Neural cell (in vitro differentiated cells): ENCODE measurements around the gene ASS1. TPM values are rescaled to one million over a fixed set of nuclear protein-coding genes. Genes with fewer than 3 reads are reported as not detected.

Source experiments
- H2AFZ ChIP-seq: fragments of 200-600, 300-800 bp; sonication (generic), shearing (Covaris generic); 2 replicates; pipeline ENCODE4 v1.6.0; 2014; ENCODE audit warnings: low read depth, mild to moderate bottlenecking, antibody characterized with exemption, low read length, moderate library complexity
- H3F3A ChIP-seq: fragments of 200-600 bp; shearing (Covaris generic); 2 replicates; pipeline ENCODE4 v1.6.1; 2016; ENCODE audit warnings: mild to moderate bottlenecking, moderate library complexity, mixed read lengths, antibody characterized with exemption, low read length; ENCODE audit not compliant: insufficient read depth, poor library complexity, severe bottlenecking
- H3K27ac ChIP-seq: fragments of 200-600, 300-800 bp; sonication (generic), shearing (Covaris generic); 2 replicates; pipeline ENCODE4 v1.5.1; 2014; ENCODE audit warnings: mild to moderate bottlenecking, low read length, moderate library complexity
- H3K27me3 ChIP-seq: fragments of 300-800, 200-600 bp; sonication (generic), shearing (Covaris generic); 2 replicates; pipeline ENCODE4 v1.6.0; 2014; ENCODE audit warnings: mild to moderate bottlenecking, low read depth, low read length, moderate library complexity; ENCODE audit not compliant: insufficient read depth
- H3K36me3 ChIP-seq: fragments of 300-800, 200-600 bp; sonication (generic), shearing (Covaris generic); 2 replicates; pipeline ENCODE4 v1.5.1; 2014; ENCODE audit warnings: mild to moderate bottlenecking, antibody characterized with exemption, low read length, moderate library complexity; ENCODE audit not compliant: insufficient read depth
- H3K4me2 ChIP-seq: fragments of 300-800, 200-600 bp; sonication (generic), shearing (Covaris generic); 2 replicates; pipeline ENCODE4 v1.6.0; 2014; ENCODE audit warnings: mild to moderate bottlenecking, low read length
- H3K4me3 ChIP-seq: fragments of 300-800, 200-600 bp; sonication (generic), shearing (Covaris generic); 2 replicates; pipeline ENCODE4 v1.5.1; 2014; ENCODE audit warnings: mild to moderate bottlenecking, low read length, moderate library complexity
- H3K79me2 ChIP-seq: fragments of 200-600 bp; shearing (Covaris generic); replicated peaks from 2 replicates; pipeline ENCODE4 v1.6.0; 2014; ENCODE audit warnings: mild to moderate bottlenecking, low read length, moderate library complexity; ENCODE audit not compliant: insufficient read depth
- H3K9ac ChIP-seq: fragments of 300-800, 200-600 bp; sonication (generic), shearing (Covaris generic); 2 replicates; pipeline ENCODE4 v1.6.1; 2016; ENCODE audit warnings: mild to moderate bottlenecking, low read length, mixed read lengths
- H3K9me2 ChIP-seq: fragments of 200-600 bp; shearing (Covaris generic); 2 replicates; pipeline ENCODE4 v1.6.1; 2016; ENCODE audit warnings: mild to moderate bottlenecking, low read length, mixed read lengths; ENCODE audit not compliant: insufficient read depth
- H3K9me3 ChIP-seq: fragments of 200-600, 300-800 bp; sonication (generic), shearing (Covaris generic); 2 replicates; pipeline ENCODE4 v1.6.1; 2016; ENCODE audit warnings: mild to moderate bottlenecking, mixed run types, low read length, moderate library complexity, mixed read lengths
- H4K20me1 ChIP-seq: fragments of 200-600 bp; shearing (Covaris generic); 2 replicates; pipeline ENCODE4 v1.6.1; 2016; ENCODE audit warnings: mild to moderate bottlenecking, mixed run types; ENCODE audit not compliant: insufficient read depth
- CTCF ChIP-seq: fragments of 450-650 bp; IDR thresholded peaks from 2 replicates; pipeline ENCODE4 v1.5.1; 2014; ENCODE audit warnings: antibody characterized with exemption, mild to moderate bottlenecking, moderate library complexity; ENCODE audit not compliant: poor library complexity, severe bottlenecking
- EP300 ChIP-seq: fragments of 450-650 bp; conservative IDR thresholded peaks from 2 replicates; pipeline ENCODE4 v1.6.1; 2014; ENCODE audit warnings: antibody characterized with exemption, mild to moderate bottlenecking, moderate library complexity; ENCODE audit not compliant: poor library complexity, severe bottlenecking
- EZH2 ChIP-seq: fragments of 200-600, 300-800 bp; shearing (Covaris generic), sonication (generic); IDR thresholded peaks from 2 replicates; pipeline ENCODE4 v1.6.1; 2014; ENCODE audit warnings: antibody characterized with exemption, low read length, borderline replicate concordance, mild to moderate bottlenecking; ENCODE audit not compliant: insufficient read depth, poor library complexity, severe bottlenecking
- MXI1 ChIP-seq: fragments of 450-650 bp; conservative IDR thresholded peaks from 2 replicates; pipeline ENCODE4 v1.6.1; 2014; ENCODE audit warnings: antibody characterized with exemption, mild to moderate bottlenecking; ENCODE audit not compliant: poor library complexity, severe bottlenecking
- POLR2AphosphoS5 ChIP-seq: IDR thresholded peaks from 2 replicates; pipeline ENCODE4 v1.6.1; 2012
- RAD21 ChIP-seq: fragments of 450-650 bp; conservative IDR thresholded peaks from 2 replicates; pipeline ENCODE4 v1.6.1; 2014; ENCODE audit warnings: antibody characterized with exemption, mild to moderate bottlenecking, moderate library complexity
- REST ChIP-seq: IDR thresholded peaks from 2 replicates; pipeline ENCODE4 v1.6.1; 2012; ENCODE audit warnings: borderline replicate concordance
- SMC3 ChIP-seq: fragments of 450-650 bp; conservative IDR thresholded peaks from 2 replicates; pipeline ENCODE4 v1.6.1; 2014; ENCODE audit warnings: antibody characterized with exemption, mild to moderate bottlenecking, moderate library complexity; ENCODE audit not compliant: poor library complexity
- TAF1 ChIP-seq: IDR thresholded peaks from 2 replicates; pipeline ENCODE4 v1.6.1; 2012; ENCODE audit warnings: low read depth
- polyA plus RNA-seq: library from polyadenylated mRNA; depleted of rRNA; stranded (reverse); fragments of >200 nt; gene quantifications from 2 replicates; pipeline ENCODE4 v1.2.3, GENCODE V29; 2014

ASS1 gene
- polyA plus RNA-seq, 1 donor from 2014 or later: 2.6 TPM

GRCh38 chr9:130495067-130495466 lies 50.3 kb downstream of the ASS1 start:
- H2AFZ ChIP-seq: no peak overlapping the region
- no peaks in the 10 kb centered on the region for H3K36me3 ChIP-seq
- no peaks in the 10 kb centered on the region for H4K20me1 ChIP-seq
- no peaks in the 10 kb centered on the region for H3K27me3 ChIP-seq
- no peak overlapping the region for H3K9ac ChIP-seq
- TF ChIP-seq MXI1 (no peak), POLR2AphosphoS5 (no peak), SMC3 (no peak), EZH2 (no peak), RAD21 (no peak)
- H3K4me3 ChIP-seq: no peak overlapping the region
- no peak overlapping the region for H3K4me2 ChIP-seq
- H3K9me3 ChIP-seq: peaks cover 7% of the 10 kb centered on the region
- no peaks in the 10 kb centered on the region for H3K79me2 ChIP-seq
- H3F3A ChIP-seq: no peaks in the 10 kb centered on the region
- no peaks in the 10 kb centered on the region for H3K9me2 ChIP-seq
- H3K27ac ChIP-seq: no peak overlapping the region

- H3K36me3 ChIP-seq: no peaks in the 10 kb centered on the region
- H3K4me2 ChIP-seq: peak overlapping the region; percentile 79
Observed at GRCh38 chr9:130497139-130497538, 52.4 kb downstream of the ASS1 start.

More at GRCh38 chr9:130497139-130497538, 52.4 kb downstream of the ASS1 start:
- no peak overlapping the region for H2AFZ ChIP-seq
- H3K9me2 ChIP-seq: no peaks in the 10 kb centered on the region
- H3F3A ChIP-seq: no peaks in the 10 kb centered on the region
- H3K9ac ChIP-seq: peak overlapping the region; percentile 46
- no peaks in the 10 kb centered on the region for H4K20me1 ChIP-seq
- TF ChIP-seq REST (no peak), EZH2 (no peak), POLR2AphosphoS5 (peak; percentile 61), EP300 (peak; percentile 74), CTCF (no peak), TAF1 (no peak), SMC3 (no peak), MXI1 (peak; percentile 16), RAD21 (peak; percentile 24)
- H3K9me3 ChIP-seq: peaks cover 7% of the 10 kb centered on the region
- no peaks in the 10 kb centered on the region for H3K79me2 ChIP-seq
- H3K27me3 ChIP-seq: no peaks in the 10 kb centered on the region
- H3K27ac ChIP-seq: peak overlapping the region; percentile 73
- peak overlapping the region; percentile 53 for H3K4me3 ChIP-seq
